ENCODE results near the gene SMIM24.

The SMIM24 gene

DNA sequence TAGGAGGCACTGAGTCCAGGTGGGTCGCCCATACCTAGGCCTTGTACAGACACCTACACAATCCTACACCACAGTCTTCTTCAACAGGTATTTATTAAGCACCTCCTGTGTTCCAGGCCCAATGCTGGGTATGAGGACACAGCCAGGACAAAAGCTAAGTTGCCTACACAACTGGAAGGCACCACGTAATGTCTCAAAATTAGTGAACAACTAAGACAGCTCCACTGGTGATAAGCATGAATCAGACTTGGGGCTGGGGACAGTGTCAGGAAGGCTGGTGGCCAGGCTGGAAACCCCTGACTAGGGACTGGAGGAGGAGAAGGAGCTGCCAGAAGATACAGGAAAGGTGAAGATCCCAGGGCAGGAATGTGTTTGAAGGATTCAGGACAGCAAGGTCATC lies 2.4 kb downstream of the SMIM24 start:
- Histone ChIP-seq H3K4me1 (ENCODE audit: insufficient read depth, poor library complexity, severe bottlenecking) (no peaks in the 10 kb centered on the region), H3K9me3 (ENCODE audit: severe bottlenecking) (no peaks in the 10 kb centered on the region), H3K36me3 (ENCODE audit: low read depth) (no peaks in the 10 kb centered on the region), H3K27ac (ENCODE audit: poor library complexity, severe bottlenecking) (no peak overlapping the region), H3K4me3 (ENCODE audit: severe bottlenecking) (no peak overlapping the region), H3K27me3 (ENCODE audit: insufficient read depth, poor library complexity, severe bottlenecking) (peaks cover 6% of the 10 kb centered on the region)
- DNase-seq (ENCODE audit: low spot score) (no peak), ATAC-seq (ENCODE audit: low read depth) (no peak)
- TF ChIP-seq, protein P1, sequence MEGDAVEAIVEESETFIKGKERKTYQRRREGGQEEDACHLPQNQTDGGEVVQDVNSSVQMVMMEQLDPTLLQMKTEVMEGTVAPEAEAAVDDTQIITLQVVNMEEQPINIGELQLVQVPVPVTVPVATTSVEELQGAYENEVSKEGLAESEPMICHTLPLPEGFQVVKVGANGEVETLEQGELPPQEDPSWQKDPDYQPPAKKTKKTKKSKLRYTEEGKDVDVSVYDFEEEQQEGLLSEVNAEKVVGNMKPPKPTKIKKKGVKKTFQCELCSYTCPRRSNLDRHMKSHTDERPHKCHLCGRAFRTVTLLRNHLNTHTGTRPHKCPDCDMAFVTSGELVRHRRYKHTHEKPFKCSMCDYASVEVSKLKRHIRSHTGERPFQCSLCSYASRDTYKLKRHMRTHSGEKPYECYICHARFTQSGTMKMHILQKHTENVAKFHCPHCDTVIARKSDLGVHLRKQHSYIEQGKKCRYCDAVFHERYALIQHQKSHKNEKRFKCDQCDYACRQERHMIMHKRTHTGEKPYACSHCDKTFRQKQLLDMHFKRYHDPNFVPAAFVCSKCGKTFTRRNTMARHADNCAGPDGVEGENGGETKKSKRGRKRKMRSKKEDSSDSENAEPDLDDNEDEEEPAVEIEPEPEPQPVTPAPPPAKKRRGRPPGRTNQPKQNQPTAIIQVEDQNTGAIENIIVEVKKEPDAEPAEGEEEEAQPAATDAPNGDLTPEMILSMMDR (IDR thresholded peaks at IDR 0.05; ENCODE audit: poor library complexity, severe bottlenecking): no peak

GRCh38 chr19:3477506-3477905 lies 2.8 kb downstream of the SMIM24 start:
- ATAC-seq (ENCODE audit: low read depth) (no peak), DNase-seq (ENCODE audit: low spot score) (no peak)
- Histone ChIP-seq H3K27me3 (ENCODE audit: insufficient read depth, poor library complexity, severe bottlenecking) (peaks cover 5% of the 10 kb centered on the region), H3K9me3 (ENCODE audit: severe bottlenecking) (no peaks in the 10 kb centered on the region), H3K27ac (ENCODE audit: poor library complexity, severe bottlenecking) (no peak overlapping the region), H3K4me1 (ENCODE audit: insufficient read depth, poor library complexity, severe bottlenecking) (no peaks in the 10 kb centered on the region), H3K4me3 (ENCODE audit: severe bottlenecking) (no peak overlapping the region), H3K36me3 (ENCODE audit: low read depth) (no peaks in the 10 kb centered on the region)
- TF ChIP-seq, protein P1 (IDR thresholded peaks at IDR 0.05; ENCODE audit: poor library complexity, severe bottlenecking): no peak

DNA sequence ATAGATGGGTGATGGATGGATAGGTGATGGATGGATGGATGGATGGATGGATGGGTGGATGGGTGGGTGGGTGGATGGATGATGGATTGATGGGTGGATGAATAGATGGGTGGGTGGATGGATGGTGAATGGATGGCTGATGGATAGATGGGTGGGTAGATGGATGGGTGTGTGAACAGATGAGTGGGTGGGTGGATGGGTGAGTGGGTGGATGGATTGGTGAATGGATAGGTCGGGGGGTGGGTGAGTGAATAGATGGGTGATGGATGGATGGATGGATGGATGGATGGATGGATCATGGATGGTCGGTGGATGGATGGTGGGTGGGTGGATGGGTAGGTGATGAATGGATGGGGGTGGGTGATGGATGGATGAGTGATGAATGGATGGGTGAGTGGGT lies 3.5 kb downstream of the SMIM24 start:
- no peak for DNase-seq (ENCODE audit: low spot score)
- H3K4me1 ChIP-seq (ENCODE audit: insufficient read depth, poor library complexity, severe bottlenecking): no peaks in the 10 kb centered on the region

DNA sequence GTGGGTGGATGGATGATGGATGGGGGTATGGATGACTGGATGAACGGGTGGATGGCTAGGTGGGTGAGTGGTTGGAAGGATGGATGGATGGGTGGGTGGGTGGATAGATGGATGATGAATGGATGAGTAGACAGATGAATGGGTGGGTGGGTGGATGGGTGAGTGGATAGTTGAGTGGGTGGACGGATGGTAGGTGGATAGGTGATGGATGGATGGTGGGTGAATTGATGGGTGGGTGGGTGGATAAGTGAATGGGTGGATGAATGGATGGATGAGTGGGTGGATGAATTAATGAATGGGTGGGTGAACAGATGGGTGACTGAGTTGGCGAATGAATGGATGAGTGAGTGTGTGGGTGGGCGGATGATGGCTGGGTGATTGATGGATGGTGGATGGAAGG lies 4.9 kb downstream of the SMIM24 start:
- no peak for ATAC-seq (ENCODE audit: low read depth)
- Histone ChIP-seq H3K36me3 (ENCODE audit: low read depth) (no peaks in the 10 kb centered on the region), H3K27ac (ENCODE audit: poor library complexity, severe bottlenecking) (no peak overlapping the region), H3K27me3 (ENCODE audit: insufficient read depth, poor library complexity, severe bottlenecking) (no peaks in the 10 kb centered on the region), H3K4me3 (ENCODE audit: severe bottlenecking) (no peak overlapping the region), H3K9me3 (ENCODE audit: severe bottlenecking) (no peaks in the 10 kb centered on the region), H3K4me1 (ENCODE audit: insufficient read depth, poor library complexity, severe bottlenecking) (no peaks in the 10 kb centered on the region)
- TF ChIP-seq, protein P1 (IDR thresholded peaks at IDR 0.05; ENCODE audit: poor library complexity, severe bottlenecking): no peak
- DNase-seq (ENCODE audit: low spot score): no peak

More for the DNA sequence above, 3.5 kb downstream of the SMIM24 start:
- no peak for ATAC-seq (ENCODE audit: low read depth)
- Histone ChIP-seq H3K27ac (ENCODE audit: poor library complexity, severe bottlenecking) (no peak overlapping the region), H3K27me3 (ENCODE audit: insufficient read depth, poor library complexity, severe bottlenecking) (no peaks in the 10 kb centered on the region), H3K4me3 (ENCODE audit: severe bottlenecking) (no peak overlapping the region), H3K9me3 (ENCODE audit: severe bottlenecking) (no peaks in the 10 kb centered on the region), H3K36me3 (ENCODE audit: low read depth) (no peaks in the 10 kb centered on the region)
- TF ChIP-seq, protein P1 (IDR thresholded peaks at IDR 0.05; ENCODE audit: poor library complexity, severe bottlenecking): no peak

- Histone ChIP-seq H3K9me3 (ENCODE audit: severe bottlenecking) (no peaks in the 10 kb centered on the region), H3K36me3 (ENCODE audit: low read depth) (no peaks in the 10 kb centered on the region), H3K27ac (ENCODE audit: poor library complexity, severe bottlenecking) (no peak overlapping the region), H3K4me1 (ENCODE audit: insufficient read depth, poor library complexity, severe bottlenecking) (no peaks in the 10 kb centered on the region), H3K27me3 (ENCODE audit: insufficient read depth, poor library complexity, severe bottlenecking) (no peaks in the 10 kb centered on the region), H3K4me3 (ENCODE audit: severe bottlenecking) (no peak overlapping the region)
- no peak for ATAC-seq (ENCODE audit: low read depth)
- TF ChIP-seq, protein P1 (IDR thresholded peaks at IDR 0.05; ENCODE audit: poor library complexity, severe bottlenecking): no peak
- no peak for DNase-seq (ENCODE audit: low spot score)
These were observed 5.7 kb downstream of the SMIM24 start for GRCh38 chr19:3474614-3475013.
